Right renal pelvis (tissue), 4 donors: ENCODE data around the gene CSGALNACT2. TPM values are rescaled to one million over a fixed set of nuclear protein-coding genes. Genes with fewer than 3 reads are reported as not detected.
"Not testable (repeated sequence)": the region's sequence is repeated elsewhere in the genome, so short reads cannot be mapped to it uniquely, and the experiment has no call there.

ENCODE experiments used
- DNase-seq, 4 donors: peaks; one replicate each; pipeline ENCODE4 v3.0.0-alpha.2; 2013; ENCODE audit warnings: low read depth in 4 of 4, low spot score in 3 of 4, missing footprints in 1 of 4
- polyA plus RNA-seq, 4 donors: library from polyadenylated mRNA; unstranded; fragments of 120-200 nt; gene quantifications; one replicate each; pipeline ENCODE4 v1.2.1, GENCODE V29; 2013; ENCODE audit not compliant: insufficient read length in 4 of 4

Gene CSGALNACT2
- polyA plus RNA-seq, 4 donors = 18.1 to 24.4 (median 21.6) TPM

GRCh38 chr10:43211030-43211429 is 72.8 kb downstream of the CSGALNACT2 start:
- no peak for DNase-seq

- no peak for DNase-seq
These were observed 73.3 kb downstream of the CSGALNACT2 start for GRCh38 chr10:43211431-43212042.

GRCh38 chr10:43212043-43212721 is 73.9 kb downstream of the CSGALNACT2 start:
- DNase-seq = no peak

GRCh38 chr10:43214071-43214955 is 76.1 kb downstream of the CSGALNACT2 start:
- DNase-seq = no peak

GRCh38 chr10:43214956-43215561 is 76.8 kb downstream of the CSGALNACT2 start:
- DNase-seq = no peak

- DNase-seq = no peak
These were observed 77.7 kb downstream of the CSGALNACT2 start for GRCh38 chr10:43215758-43216455.

- no peak for DNase-seq
These were observed 78.8 kb downstream of the CSGALNACT2 start for GRCh38 chr10:43216931-43217562.

GRCh38 chr10:43217563-43218205 is 79.4 kb downstream of the CSGALNACT2 start:
- DNase-seq = no peak

GRCh38 chr10:43218206-43218950 is 80.1 kb downstream of the CSGALNACT2 start:
- DNase-seq = no peak

- no peak for DNase-seq
These were observed 80.9 kb downstream of the CSGALNACT2 start for GRCh38 chr10:43218951-43219837.

GRCh38 chr10:43219848-43220247 is 81.6 kb downstream of the CSGALNACT2 start:
- no peak for DNase-seq

- not testable (repeated sequence) for DNase-seq
These were observed 82.0 kb downstream of the CSGALNACT2 start for GRCh38 chr10:43220251-43220650.

GRCh38 chr10:43220657-43221418 is 82.6 kb downstream of the CSGALNACT2 start:
- no peak for DNase-seq

- DNase-seq = no peak
These were observed 83.4 kb downstream of the CSGALNACT2 start for GRCh38 chr10:43221419-43222209.

GRCh38 chr10:43222210-43222720 is 84.0 kb downstream of the CSGALNACT2 start:
- no peak for DNase-seq

- DNase-seq = no peak
These were observed 84.8 kb downstream of the CSGALNACT2 start for GRCh38 chr10:43223056-43223455.
